ENCODE data around the gene ARHGAP15. TPM values are rescaled to one million over a fixed set of nuclear protein-coding genes. Genes with fewer than 3 reads are reported as not detected.

ARHGAP15 gene
- total RNA-seq, 4 donors from 2014 or later: 1.2 to 6.0 (median 3.4) TPM

GRCh38 chr2:143504397-143504796, 375.2 kb downstream of the ARHGAP15 start:
- no peak overlapping the region for H3K27ac ChIP-seq
- H3K36me3 ChIP-seq: no peaks in the 10 kb centered on the region
- no peaks in the 10 kb centered on the region for H3K9me3 ChIP-seq
- WGBS: 94% methylated on average over 2 of the region's 2 CpGs
- H3K4me1 ChIP-seq: no peaks in the 10 kb centered on the region
- H3K27me3 ChIP-seq: no peaks in the 10 kb centered on the region
- TF ChIP-seq EP300 (IDR thresholded peaks at IDR 0.05) (no peak), POLR2AphosphoS5 (IDR thresholded peaks at IDR 0.05) (no peak)
- TF ChIP-seq, protein P1, sequence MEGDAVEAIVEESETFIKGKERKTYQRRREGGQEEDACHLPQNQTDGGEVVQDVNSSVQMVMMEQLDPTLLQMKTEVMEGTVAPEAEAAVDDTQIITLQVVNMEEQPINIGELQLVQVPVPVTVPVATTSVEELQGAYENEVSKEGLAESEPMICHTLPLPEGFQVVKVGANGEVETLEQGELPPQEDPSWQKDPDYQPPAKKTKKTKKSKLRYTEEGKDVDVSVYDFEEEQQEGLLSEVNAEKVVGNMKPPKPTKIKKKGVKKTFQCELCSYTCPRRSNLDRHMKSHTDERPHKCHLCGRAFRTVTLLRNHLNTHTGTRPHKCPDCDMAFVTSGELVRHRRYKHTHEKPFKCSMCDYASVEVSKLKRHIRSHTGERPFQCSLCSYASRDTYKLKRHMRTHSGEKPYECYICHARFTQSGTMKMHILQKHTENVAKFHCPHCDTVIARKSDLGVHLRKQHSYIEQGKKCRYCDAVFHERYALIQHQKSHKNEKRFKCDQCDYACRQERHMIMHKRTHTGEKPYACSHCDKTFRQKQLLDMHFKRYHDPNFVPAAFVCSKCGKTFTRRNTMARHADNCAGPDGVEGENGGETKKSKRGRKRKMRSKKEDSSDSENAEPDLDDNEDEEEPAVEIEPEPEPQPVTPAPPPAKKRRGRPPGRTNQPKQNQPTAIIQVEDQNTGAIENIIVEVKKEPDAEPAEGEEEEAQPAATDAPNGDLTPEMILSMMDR (IDR thresholded peaks at IDR 0.05): no peak
- H3K4me3 ChIP-seq: no peak overlapping the region
- DNase-seq (ENCODE audit: low spot score in 2 of 2): no peak

DNA sequence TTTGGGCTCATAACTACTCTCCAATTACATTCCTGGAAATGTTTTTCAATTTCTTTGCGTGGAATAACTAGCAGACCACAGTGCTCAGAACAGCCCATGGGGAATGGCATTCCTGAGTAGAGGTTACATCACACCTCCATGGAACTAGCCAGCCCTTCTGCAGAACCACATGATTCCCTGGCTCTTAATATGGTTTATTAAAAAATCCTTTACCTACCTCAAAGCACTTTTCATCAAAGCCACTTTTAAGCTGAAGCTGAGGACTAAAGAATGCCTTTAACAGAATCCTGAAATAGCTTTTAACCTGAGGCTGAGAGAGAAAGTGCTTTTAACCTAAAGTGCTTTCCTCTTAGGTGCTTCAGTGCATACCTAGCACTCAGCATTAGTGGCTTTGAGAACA, 376.3 kb downstream of the ARHGAP15 start:
- Histone ChIP-seq H3K9me3 (no peaks in the 10 kb centered on the region), H3K27me3 (no peaks in the 10 kb centered on the region), H3K4me3 (no peak overlapping the region), H3K36me3 (no peaks in the 10 kb centered on the region), H3K27ac (no peak overlapping the region), H3K4me1 (no peaks in the 10 kb centered on the region)
- no peak for DNase-seq (ENCODE audit: low spot score in 2 of 2)
- 65% methylated on average over 1 of the region's 1 CpG for WGBS
- TF ChIP-seq EP300 (IDR thresholded peaks at IDR 0.05) (no peak), POLR2A (IDR thresholded peaks at IDR 0.05) (no peak), POLR2AphosphoS5 (IDR thresholded peaks at IDR 0.05) (no peak)
- TF ChIP-seq, protein P1 (IDR thresholded peaks at IDR 0.05): no peak

DNA sequence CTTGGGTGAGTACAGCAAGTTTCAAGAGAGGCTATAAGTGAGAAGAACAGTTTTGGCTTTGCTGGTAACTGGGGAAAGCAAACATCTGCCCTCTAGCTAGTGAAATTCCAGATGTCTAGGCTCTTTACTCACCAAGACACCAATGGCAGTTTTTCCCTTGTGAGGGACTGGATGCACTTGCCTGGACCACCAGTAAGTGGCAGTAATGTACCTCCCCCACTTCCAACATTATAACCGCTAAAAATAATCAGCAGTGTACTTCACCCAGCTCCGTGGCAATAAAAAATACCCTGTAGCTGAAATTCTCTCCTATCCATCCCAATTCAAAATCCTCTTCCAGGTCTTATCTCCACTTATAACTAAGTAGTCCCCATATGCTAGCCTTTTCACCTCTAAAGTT, 383.9 kb downstream of the ARHGAP15 start:
- no peak overlapping the region for H3K27ac ChIP-seq
- no peaks in the 10 kb centered on the region for H3K9me3 ChIP-seq
- H3K36me3 ChIP-seq: no peaks in the 10 kb centered on the region
- H3K27me3 ChIP-seq: no peaks in the 10 kb centered on the region
- no peak for DNase-seq (ENCODE audit: low spot score in 2 of 2)
- TF ChIP-seq POLR2AphosphoS5 (IDR thresholded peaks at IDR 0.05): no peak
- TF ChIP-seq, protein P1 (IDR thresholded peaks at IDR 0.05): peak; percentile 54 to 73
- no peaks in the 10 kb centered on the region for H3K4me1 ChIP-seq
- WGBS: 7% methylated on average over 2 of the region's 2 CpGs
- H3K4me3 ChIP-seq: no peak overlapping the region

DNA sequence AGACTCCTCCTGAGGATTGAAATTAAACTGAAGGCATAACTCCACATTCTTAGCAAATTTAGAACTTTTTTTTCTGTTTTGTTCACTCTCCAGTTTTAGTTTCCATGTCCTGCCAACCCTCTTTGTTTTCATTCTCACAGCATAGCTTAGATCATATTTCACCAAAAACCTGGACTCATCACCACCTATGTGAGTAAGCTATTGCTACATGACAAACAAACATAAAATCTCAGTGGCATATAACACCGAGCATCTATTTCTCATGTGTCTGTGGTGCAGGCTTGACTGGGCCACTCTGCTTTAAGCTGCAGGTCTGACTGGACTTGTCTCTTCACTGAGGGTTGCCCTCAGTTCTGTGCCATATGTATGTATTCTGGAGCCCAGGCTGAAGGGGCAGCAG, 385.2 kb downstream of the ARHGAP15 start:
- H3K36me3 ChIP-seq: no peaks in the 10 kb centered on the region
- H3K27me3 ChIP-seq: no peaks in the 10 kb centered on the region
- H3K9me3 ChIP-seq: no peaks in the 10 kb centered on the region
- no peak overlapping the region for H3K27ac ChIP-seq
- no peak overlapping the region for H3K4me3 ChIP-seq
- TF ChIP-seq, protein P1 (IDR thresholded peaks at IDR 0.05): no peak
- TF ChIP-seq POLR2A (IDR thresholded peaks at IDR 0.05) (no peak), POLR2AphosphoS5 (IDR thresholded peaks at IDR 0.05) (no peak), EP300 (IDR thresholded peaks at IDR 0.05) (no peak)
- 43% methylated on average over 1 of the region's 1 CpG for WGBS
- no peaks in the 10 kb centered on the region for H3K4me1 ChIP-seq
- no peak for DNase-seq (ENCODE audit: low spot score in 2 of 2)

- Histone ChIP-seq H3K27me3 (no peaks in the 10 kb centered on the region), H3K9me3 (no peaks in the 10 kb centered on the region), H3K36me3 (no peaks in the 10 kb centered on the region), H3K27ac (no peak overlapping the region), H3K4me3 (no peak overlapping the region), H3K4me1 (no peaks in the 10 kb centered on the region)
- DNase-seq (ENCODE audit: low spot score in 2 of 2): no peak
- TF ChIP-seq EP300 (IDR thresholded peaks at IDR 0.05): no peak
- TF ChIP-seq POLR2AphosphoS5 (IDR thresholded peaks at IDR 0.05): no peak
- TF ChIP-seq POLR2A (IDR thresholded peaks at IDR 0.05): no peak
These were observed 386.1 kb downstream of the ARHGAP15 start for GRCh38 chr2:143515318-143515717.

- Histone ChIP-seq H3K4me1 (no peaks in the 10 kb centered on the region), H3K27ac (no peak overlapping the region), H3K9me3 (no peaks in the 10 kb centered on the region), H3K36me3 (no peaks in the 10 kb centered on the region), H3K4me3 (no peak overlapping the region), H3K27me3 (no peaks in the 10 kb centered on the region)
- WGBS: 77% methylated on average over 3 of the region's 3 CpGs
- TF ChIP-seq, protein P1 (IDR thresholded peaks at IDR 0.05): no peak
- DNase-seq (ENCODE audit: low spot score in 2 of 2): no peak
These were observed 390.3 kb downstream of the ARHGAP15 start for GRCh38 chr2:143519521-143519920.

Data from suprapubic skin (tissue), 4 donors.